ENCODE measurements around the gene BNIPL. TPM values are rescaled to one million over a fixed set of nuclear protein-coding genes. Genes with fewer than 3 reads are reported as not detected.

Gene BNIPL
- total RNA-seq, 1 donor from 2014 or later = 8.2 TPM

DNA sequence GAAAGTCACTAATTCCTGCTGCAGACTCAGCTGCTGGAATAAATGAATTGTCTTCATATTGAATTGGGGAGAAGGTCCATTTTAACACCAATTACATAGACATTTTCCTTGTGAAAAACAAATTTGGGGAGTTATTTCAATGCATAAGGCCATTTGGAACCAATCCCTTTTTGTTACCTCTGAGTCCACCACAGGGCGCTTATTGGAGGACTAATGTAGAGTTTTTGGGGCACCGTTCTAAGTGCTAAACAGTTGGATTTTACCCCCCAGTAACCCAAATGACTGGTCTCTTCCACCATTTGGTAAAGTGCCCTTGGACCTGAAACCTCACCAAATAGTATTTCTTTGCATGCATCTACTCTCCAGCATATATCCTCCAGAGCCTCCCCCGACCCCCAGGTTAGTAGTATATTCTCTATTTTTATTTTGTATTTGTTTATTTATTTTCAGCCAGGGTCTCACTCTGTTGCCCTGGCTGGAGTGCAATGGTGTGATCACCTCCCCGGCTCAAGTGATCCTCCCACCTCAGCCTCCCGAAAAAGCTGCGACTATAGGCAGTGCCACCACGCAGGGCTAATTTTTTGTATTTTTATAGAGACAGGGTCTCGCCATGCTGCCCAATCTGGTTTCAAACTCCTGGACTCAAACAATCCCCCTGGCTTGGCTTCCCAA lies 26.6 kb upstream of the BNIPL start:
- Histone ChIP-seq H3K27me3 (ENCODE audit: low read depth) (no peaks in the 10 kb centered on the region), H3K4me1 (peaks cover 72% of the 10 kb centered on the region), H3K27ac (no peak overlapping the region), H3K4me3 (peak overlapping the region; percentile 78), H3K36me3 (no peaks in the 10 kb centered on the region), H3K9me3 (no peaks in the 10 kb centered on the region)
- ATAC-seq (no peak), DNase-seq (no peak)
- intact Hi-C loops (cut with DNase I) = no loop called here
- TF ChIP-seq, protein P1, sequence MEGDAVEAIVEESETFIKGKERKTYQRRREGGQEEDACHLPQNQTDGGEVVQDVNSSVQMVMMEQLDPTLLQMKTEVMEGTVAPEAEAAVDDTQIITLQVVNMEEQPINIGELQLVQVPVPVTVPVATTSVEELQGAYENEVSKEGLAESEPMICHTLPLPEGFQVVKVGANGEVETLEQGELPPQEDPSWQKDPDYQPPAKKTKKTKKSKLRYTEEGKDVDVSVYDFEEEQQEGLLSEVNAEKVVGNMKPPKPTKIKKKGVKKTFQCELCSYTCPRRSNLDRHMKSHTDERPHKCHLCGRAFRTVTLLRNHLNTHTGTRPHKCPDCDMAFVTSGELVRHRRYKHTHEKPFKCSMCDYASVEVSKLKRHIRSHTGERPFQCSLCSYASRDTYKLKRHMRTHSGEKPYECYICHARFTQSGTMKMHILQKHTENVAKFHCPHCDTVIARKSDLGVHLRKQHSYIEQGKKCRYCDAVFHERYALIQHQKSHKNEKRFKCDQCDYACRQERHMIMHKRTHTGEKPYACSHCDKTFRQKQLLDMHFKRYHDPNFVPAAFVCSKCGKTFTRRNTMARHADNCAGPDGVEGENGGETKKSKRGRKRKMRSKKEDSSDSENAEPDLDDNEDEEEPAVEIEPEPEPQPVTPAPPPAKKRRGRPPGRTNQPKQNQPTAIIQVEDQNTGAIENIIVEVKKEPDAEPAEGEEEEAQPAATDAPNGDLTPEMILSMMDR (IDR thresholded peaks at IDR 0.05) = no peak

DNA sequence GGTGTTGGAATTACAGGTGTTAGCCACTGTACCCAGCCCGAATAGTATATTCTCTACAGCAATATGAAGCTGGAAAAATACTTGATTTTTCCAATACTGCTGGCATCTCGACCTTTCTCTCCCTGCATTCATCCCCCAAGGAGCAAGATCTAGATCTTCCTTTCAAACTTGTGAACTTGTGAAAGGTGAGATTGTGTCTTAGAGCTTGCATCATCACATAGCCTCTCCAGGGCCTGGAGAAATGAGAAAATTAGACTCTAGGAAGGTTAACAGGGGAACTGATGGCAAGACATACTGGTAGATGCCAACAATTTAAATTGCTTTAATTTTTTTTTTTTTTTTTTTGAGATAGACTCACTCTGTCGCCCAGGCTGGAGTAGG lies 26.1 kb upstream of the BNIPL start:
- TF ChIP-seq, protein P1 (IDR thresholded peaks at IDR 0.05) = no peak
- intact Hi-C loops (cut with DNase I) = no loop called here
- ATAC-seq = no peak
- no peaks in the 10 kb centered on the region for H3K36me3 ChIP-seq
- H3K27ac ChIP-seq = no peak overlapping the region
- H3K27me3 ChIP-seq (ENCODE audit: low read depth) = no peaks in the 10 kb centered on the region
- no peak overlapping the region for H3K4me3 ChIP-seq
- no peak for DNase-seq
- H3K4me1 ChIP-seq = peaks cover 67% of the 10 kb centered on the region
- H3K9me3 ChIP-seq = no peaks in the 10 kb centered on the region

DNA sequence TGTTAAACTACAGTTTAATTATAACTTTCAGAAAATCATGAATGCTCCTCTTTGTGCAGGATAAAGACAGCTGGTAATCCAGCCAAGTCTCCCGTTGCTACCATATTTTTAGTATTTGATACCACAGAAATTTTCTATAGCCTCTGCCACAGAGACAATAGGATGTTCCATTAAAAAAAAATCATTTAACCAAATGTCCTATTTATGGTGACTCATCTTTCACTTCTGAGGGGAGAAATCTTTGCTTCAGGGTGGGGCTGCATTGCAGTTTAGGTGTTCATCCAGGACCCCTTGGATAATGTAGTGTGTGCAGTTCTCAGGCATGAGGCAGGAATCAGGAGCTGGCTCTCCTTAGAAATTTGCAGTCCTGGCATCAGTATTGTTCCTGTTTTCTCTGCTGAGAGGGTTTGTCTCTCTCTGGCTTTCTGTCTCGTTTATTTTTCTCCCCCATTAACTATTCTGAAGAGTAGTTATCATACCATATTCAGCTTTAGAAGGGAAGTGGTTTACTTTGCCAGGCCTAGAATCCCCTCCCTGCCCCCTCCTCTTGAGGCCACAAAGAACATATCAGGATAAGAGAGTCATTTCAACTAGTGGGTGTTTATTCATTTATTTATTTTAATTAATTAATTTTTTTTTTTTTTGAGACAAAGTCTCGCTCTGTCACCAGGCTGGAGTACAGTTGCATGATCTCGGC lies 25.1 kb upstream of the BNIPL start:
- Histone ChIP-seq H3K4me1 (peaks cover 64% of the 10 kb centered on the region), H3K27me3 (ENCODE audit: low read depth) (no peaks in the 10 kb centered on the region), H3K36me3 (no peaks in the 10 kb centered on the region), H3K27ac (peak overlapping the region; percentile 63), H3K9me3 (no peaks in the 10 kb centered on the region), H3K4me3 (no peak overlapping the region)
- TF ChIP-seq, protein P1 (IDR thresholded peaks at IDR 0.05) = no peak
- ATAC-seq = no peak
- no peak for DNase-seq
- intact Hi-C loops (cut with DNase I) = no loop called here

DNA sequence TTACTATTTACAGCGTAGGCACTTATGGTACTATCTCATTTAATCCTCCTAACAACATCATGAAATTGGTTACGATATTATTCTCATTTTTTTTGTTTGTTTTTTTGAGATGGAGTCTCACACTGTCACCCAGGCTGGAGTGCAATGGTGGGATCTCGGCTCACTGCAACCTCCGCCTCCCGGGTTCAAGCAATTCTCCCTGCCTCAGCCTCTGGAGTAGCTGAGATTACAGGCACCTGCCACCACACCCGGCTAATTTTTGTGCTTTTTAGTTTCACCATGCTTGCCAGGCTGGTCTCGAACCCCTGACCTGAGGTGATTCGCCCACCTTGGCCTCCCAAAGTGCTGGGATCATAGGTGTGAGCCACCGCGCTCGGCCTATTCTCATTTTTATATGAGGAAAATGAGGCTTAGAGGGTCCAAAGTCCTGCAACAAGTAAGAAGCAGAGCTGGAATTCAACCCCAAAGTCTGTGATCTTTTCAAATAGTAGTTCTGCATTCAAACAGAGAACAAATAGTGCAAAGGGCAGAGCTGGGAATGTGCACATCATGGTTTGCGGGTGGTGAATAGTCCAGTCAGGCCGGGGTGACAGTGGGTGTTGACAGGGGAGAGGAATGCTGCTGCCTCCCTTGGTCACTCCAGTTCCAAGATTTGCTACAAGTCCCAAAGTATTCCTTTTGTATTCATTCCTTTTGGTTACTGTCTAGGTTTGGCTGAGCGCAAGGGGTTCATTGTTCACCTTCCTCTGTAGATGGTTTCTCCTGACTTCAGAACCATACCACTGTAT lies 23.5 kb upstream of the BNIPL start:
- DNase-seq (no peak), ATAC-seq (peak in 1 of 2 donors; percentile 16)
- TF ChIP-seq, protein P1 (IDR thresholded peaks at IDR 0.05) = no peak
- Histone ChIP-seq H3K4me1 (peaks cover 53% of the 10 kb centered on the region), H3K27ac (peak overlapping the region; percentile 63), H3K36me3 (peaks cover 7% of the 10 kb centered on the region), H3K9me3 (no peaks in the 10 kb centered on the region), H3K27me3 (ENCODE audit: low read depth) (no peaks in the 10 kb centered on the region), H3K4me3 (no peak overlapping the region)
- intact Hi-C loops (cut with DNase I) = no loop called here

DNA sequence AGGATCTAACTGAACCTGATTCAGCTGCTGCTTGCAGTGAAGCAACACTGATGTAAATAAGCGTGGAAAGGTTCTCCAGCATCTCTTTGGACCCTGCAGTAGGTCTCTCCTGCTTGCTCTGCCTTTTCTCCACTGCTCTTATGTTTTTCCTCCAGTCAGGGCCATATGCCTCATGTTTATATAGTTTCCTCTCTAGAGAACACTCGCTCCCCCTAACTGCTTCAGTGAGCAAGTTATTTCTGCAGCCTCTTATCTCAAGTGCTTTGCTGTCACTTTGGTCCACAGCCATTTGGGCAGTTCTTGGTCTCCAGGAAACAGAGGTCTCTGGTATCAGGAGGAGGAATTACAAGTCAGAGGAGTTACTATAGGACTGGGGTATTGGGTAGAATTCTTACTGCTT lies 22.9 kb upstream of the BNIPL start:
- DNase-seq = no peak
- peak; percentile 83 to 87 for ATAC-seq
- Histone ChIP-seq H3K4me1 (peaks cover 51% of the 10 kb centered on the region), H3K27me3 (ENCODE audit: low read depth) (no peaks in the 10 kb centered on the region), H3K36me3 (peaks cover 12% of the 10 kb centered on the region), H3K9me3 (no peaks in the 10 kb centered on the region), H3K27ac (peak overlapping the region; percentile 49), H3K4me3 (no peak overlapping the region)
- TF ChIP-seq, protein P1 (IDR thresholded peaks at IDR 0.05) = no peak
- intact Hi-C loops (cut with DNase I) = no loop called here
